ENCODE data around the gene PDHB.

Gene PDHB

DNA sequence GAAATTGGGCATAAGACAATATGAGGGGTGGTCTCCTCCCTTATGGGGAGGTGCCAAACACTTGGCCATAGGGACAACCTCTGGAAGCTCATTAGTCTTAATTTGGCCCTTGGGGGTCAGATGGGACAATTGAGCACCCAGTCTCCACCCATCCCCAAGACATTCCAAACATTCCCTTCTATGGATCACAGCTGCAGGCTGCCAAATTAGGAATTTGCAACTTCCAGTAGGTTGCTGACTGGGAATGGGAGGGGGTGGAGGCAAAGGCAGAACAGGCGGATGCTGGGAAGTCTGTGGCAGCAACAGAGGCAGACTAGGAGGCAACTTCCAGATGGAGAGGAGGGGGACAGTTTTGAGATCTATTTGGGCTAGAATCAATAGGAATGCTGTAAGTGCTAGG is 1.4 kb upstream of the PDHB start:
- DNase-seq: no peak

DNA sequence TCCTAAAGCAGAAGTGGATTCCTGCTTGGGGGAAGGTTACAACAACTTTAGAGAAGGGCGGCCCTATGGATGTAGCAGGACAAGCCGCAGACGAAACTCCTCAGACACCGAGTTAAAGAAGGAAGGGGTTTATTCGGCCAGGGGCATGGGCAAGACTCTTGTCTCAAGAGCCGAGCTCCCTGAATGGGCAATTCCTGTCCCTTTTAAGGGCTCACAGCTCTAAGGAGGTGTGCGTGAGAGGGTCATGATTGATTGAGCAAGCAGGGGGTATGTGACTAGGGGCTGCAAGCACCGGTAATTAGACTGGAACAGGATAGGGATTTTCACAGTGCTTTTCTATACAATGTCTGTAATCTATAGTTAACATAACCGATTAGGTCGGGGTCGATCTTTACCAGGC is 879 bp upstream of the PDHB start:
- no peak for DNase-seq

DNA sequence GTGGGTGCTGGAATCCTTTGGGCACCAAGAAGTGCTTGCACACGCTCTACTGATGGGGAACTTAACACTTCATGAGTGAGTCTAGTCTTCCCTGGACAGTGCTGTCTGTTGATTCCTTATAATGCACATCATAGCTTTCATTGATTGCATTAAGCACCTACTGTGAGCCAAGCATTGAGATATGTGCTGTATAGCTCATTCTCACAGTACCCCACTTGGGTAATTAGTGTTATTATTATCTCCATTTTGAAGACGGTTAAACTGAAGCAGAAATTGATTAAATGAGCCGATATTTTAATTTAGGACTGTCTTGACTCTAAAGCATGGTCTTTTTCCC is 504 bp upstream of the PDHB start:
- no peak for DNase-seq

DNA sequence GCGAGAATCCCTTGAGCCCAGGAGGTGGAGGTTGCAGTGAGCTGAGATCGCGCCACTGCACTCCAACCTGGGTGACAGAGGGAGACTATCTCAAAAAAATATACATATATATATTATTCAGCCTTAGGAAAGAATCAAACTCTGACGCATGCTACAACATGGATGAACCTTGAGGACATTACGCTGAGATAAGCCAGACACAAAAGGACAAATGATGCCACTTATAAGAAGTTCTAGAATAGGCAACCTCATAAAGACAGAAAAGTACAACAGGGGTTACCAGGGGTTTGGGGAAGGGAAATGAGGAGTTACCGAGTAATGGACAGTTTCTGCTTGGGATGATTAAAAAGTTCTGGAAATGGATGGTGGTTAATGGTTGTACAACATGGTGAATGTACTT is 727 bp downstream of the PDHB start:
- DNase-seq: no peak

DNA sequence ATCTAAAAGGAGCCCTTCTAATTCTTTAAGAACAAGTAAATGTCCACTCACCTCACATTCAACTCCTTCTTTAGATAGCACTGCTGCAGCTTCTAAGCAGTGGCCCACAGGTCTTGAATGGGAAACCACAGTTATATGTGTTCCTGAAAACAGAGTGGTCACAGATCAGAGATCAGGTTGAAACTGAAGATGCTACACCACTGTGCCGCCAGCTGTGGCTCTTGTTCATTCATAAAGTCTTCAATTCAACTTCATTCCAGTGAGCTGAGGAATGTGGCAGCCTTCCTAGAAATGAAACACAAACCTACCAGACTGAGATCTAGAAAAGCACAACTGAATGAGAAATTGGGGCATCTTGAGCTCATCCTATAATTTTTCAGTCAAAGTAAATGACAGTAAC is 4.0 kb downstream of the PDHB start:
- no peak for DNase-seq

DNA sequence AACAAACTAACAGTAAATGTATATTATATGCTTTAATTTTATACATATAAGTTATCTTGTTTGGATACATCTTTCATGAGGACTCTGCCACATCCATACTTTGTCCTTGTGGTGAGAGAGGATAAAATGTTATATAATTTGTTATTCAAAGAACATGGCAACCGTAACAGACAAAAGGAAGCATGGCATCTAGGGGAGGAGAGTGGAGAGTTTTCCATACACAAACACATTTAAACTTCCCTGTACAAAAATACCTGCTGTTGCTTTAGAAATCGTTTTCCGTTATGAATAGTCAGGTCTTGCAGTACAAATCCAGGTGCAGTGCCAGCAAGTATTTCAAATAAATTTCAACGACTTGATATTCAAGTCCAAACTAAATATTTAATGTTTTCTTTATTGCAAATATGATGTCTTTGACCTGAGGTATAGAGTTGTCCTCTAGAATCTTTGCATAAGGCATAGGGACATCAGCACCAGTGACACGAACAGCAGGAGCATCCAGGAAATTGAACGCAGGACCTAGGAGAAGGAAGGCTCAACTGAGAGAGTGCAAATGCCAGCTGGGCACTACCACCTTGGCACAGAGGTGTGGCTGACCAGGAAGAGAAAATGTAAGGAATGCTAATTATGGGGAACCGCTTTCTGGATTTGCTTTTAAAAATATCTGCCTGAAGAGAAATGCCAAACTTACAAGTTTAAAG is 5.8 kb downstream of the PDHB start:
- no peak for DNase-seq

DNA sequence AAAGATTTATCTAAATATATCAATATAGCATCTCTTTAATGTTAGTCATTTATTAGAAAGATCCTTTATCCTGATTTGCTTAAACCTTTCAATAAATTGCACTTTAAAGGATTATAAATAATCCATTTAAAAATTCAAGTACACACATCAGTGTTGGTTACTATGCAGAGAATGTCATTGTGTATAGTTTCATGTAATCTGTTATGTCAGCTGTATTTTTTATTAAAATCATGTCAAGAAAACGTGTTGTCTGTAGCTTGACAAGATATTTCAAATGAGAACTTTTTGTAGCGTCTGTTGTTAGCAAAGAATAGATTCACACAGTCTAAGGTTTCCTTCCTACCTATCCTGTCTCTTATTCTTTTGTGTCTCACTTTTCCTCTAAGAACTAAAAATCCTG is 7.8 kb downstream of the PDHB start:
- DNase-seq: no peak

DNA sequence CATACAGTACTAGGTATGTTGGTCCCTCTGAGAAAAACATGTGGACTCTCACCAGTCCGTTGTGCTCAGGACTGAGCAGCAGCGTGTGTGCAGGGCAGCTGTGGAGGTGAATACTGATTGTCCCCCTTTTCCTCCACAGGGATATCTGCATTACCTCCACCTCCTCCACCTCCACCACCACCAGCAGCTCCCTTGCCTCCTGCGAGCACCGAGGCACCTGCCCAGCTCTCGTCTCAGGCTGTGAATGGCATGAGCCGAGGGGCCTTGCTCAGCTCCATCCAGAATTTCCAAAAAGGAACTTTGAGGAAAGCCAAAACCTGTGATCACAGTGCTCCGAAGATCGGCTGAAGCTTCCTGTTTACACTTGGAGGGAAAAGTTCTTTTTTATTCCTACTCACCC is 9.0 kb downstream of the PDHB start:
- no peak for DNase-seq

DNA sequence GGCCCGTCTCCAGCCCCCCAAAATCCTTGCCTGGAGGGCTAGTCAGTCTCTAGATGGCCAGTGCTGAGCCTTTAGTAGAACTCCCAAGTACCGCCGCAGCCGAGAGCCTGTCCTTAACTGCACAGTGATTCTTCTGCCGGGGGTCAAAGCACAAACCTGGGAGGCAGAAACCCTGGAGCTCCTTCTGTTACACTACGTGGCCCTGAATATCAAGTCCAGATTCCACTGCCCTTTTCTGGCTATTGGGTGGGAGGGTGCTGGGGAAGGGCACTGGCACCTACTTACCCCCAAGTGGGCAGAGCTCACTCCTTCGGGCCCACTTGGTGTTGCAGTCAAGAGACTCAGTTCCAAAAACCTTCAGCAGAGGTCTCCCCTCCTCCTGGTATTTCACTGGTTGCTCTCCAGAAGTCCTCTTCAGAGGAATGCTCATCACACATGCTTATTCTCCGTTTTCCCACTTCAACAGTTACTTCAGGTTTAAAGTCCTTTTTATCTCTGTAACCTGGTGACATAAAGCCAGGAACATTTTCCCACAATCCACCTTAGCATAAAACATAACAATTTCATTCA is 10.8 kb downstream of the PDHB start:
- DNase-seq: no peak

DNA sequence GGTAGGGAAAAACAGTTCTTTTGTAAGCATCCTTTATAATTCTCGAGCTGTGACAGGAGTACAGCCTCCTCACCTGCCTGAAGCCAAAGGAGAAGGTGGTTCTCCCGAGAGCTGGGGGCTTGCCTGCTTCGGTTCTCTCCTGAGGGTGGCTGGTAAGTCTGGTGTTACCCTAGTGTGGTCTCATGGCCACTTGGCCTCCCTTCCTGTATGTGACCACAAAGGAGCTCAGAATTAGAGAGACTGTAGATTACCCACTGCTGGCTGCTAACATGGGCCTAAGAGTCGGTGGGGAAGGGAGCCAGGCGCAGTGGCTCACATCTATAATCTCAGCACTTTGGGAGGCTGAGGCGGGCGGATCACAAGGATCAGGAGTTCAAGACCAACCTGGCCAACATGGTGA is 12.6 kb downstream of the PDHB start:
- DNase-seq: no peak

DNA sequence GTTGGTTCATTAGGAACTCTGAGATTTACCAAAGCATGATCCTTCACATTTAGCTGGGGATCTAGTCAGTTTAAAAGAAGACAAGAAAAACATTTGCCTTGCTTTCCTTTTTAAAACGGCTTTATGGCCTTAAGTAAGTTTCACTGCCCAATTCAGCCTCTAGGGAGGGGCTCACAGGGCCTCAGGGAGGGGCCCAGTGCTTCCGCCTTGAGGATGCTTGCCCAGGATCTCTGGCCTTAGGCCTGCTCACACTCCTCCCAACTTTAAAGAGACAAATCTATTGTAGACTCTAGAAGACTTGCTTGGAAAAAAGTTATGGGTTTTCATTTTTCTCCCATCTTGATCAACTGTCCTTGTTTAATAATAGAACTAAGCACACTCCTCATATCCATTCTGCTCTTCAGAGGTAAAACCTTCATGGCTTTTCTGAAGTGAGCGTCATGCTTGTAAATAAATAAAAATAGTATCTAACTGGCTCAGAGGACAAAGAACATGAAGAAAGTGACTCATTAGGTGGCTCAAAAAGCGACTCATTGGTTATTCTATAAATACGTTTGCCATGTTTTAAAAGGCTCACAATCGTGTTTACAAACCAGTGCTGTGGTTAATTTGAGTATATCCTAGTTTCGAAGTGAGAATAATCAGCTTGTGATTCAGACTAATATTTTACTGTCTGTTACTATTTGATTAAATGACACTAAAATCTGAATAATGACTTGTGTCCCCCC is 13.7 kb downstream of the PDHB start:
- no peak for DNase-seq

DNA sequence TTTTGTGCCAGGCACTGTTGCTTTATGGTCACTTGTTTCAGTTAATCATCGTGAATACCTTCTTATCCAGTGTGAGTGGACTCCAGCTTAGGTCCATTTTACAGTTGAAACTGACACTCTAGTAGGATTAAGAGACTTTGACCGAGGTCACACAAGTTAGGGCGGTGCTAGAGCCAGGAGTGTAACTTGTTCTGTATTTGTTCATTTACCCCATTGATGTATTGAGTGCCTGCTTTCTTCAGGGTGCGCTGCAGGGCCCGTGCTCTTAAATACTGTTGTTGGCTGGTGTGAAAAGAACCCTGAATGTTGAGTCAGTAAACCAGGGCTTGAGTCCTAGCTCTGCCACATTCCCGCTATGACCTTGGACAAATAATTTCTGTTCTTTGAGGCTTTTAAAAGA is 15.4 kb downstream of the PDHB start:
- DNase-seq: no peak

DNA sequence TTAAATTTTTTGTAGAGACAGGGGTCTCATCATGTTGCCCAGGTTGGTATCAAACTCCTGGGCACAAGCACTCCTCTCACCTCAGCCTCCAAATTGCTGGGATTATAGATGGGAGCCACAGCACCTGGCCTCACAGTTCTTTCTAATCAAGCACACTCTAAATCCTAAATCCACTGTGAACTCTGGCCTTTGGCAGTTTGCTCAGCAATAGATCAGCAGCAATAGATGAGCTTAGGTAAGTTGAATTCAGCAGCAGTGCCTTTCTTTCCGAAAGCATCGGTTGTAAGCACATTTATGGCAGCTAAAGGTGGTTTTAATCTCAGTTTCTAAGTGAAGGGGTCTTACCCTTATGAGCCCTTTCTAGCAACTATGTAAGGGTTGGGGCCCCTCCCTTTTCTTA is 16.6 kb downstream of the PDHB start:
- no peak for DNase-seq

DNA sequence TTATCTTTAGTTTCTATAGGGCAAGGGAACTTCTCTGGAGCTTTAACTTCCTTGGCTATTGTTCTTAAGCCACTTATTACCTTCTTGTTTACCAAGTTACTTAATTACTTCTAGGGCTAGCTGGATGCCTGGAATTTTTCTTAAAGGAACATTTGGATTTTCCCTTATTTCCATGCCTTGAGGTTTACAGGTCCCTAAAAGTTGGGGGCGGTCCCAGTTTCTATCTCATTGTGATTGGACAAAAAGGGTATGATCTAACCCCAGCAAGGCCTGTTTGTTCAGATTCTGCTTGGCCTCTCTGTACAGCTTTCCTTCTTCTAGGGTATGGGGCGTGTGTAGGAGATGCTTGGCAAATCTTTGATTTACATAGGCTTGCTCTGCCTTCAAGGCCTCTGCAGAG is 17.4 kb downstream of the PDHB start:
- no peak for DNase-seq

DNA sequence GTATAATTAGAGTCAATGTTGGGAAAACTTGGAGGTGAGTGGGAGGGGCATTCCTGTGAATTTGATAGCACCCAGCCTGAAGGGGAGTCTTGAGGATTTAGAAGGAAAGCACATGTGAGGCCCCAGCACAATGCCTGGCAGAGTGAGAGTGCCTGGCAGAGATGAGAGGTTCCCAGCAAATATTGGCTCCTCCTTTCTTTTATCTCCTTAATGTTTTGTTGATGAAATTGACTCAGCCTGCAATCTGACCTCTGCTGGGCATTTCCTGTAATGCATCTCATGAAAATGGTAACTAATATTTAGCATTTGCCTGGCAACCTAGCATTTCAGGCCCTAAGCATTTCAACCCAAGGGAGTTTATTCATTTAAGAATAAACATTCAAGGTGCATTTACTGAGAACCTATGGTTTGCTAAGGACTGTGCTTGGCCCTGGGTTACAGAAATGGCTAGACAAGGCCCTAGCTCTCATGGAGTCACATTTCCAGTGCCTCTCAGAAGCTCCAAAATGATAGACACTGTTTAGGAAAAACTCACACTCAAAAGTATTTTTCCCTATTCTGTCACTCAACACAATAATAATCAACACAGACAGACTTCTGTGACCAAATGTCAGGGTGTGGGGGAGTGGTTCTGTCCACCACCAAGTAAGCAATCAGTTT is 19.0 kb downstream of the PDHB start:
- peak; percentile 20 to 32 for DNase-seq

DNA sequence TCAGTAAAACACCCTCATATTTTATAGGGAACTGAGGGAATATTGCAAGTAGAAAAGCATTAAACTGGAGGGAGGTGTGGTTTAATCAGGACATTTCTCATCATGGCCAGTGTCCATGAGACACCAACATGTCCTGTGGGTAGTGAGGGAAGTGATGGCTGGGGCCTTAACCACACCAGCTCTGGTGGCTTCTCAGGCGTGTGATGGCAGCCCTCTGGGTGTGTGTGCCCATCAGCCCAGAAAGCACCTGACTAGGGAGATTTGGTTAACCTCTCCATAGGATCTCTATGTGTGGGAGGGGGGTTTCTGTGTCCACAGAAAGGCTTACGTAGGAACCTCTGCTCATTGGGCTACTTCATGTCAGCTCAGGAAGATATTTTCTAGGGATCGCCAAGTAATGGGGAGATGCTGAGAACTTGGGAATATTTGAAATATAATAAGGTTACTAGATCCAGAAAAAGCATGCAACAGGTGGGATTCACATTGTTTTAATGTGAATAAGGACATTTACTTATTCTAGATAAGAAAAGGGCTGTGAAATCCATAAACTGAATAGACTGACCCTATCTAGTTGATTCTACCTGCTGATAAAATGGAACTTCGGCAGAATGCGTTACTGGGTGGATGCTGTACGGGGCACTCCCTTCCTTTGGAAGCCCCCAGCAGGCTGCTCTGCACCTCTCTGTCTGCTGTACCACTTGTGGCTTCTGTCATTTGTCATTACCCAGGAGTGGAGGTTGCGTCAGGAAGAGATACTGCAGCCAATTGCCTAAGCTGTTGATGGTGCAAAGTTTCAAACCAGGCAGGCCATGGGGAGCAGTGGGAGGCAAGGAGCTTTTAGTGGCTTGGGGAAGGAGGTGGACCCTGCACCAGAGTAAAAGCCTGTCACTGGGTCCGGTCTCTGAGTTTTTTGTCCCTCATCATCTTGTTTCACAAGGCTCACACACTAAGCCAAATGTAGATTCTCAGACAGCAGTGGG is 21.5 kb downstream of the PDHB start:
- no peak for DNase-seq

DNA sequence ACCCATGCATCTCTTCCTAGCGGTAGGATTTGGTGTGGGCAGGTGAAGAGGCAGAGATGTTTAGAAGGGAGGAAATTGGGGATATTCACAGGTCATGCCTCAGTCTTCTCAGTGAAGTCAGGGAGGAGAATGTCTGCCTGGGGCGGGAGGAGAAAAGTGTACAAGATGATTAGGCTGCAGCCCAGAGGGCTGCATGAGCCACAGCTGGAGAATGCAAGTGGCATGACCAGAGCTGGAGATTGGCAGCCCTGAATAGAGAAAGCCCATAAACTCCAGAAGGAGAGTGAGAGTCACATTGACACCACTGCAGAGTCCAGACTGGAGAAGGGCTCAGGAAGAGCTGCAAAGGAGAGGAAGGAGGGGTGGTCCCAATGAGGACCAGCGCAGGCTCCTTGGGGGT is 22.6 kb downstream of the PDHB start:
- no peak for DNase-seq

DNA sequence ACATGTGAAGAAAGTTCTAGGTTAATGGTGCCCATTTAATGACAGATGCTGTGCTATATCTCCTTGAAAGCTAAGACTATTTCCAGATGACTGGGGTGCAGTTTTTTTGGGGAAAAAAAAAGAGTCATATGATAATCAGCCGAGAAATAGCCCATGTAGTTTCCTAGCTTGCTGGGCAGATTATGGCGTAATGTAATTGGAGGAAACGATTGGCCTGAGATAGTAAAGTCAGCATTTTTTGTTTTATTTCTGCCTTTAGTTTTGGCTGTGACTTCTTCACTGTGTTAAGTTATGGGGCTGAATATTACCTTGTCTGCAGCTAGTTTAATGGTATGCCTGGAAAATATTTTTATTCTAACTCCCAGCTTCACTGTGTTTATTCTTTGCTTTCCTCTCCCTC is 24.0 kb downstream of the PDHB start:
- no peak for DNase-seq

DNA sequence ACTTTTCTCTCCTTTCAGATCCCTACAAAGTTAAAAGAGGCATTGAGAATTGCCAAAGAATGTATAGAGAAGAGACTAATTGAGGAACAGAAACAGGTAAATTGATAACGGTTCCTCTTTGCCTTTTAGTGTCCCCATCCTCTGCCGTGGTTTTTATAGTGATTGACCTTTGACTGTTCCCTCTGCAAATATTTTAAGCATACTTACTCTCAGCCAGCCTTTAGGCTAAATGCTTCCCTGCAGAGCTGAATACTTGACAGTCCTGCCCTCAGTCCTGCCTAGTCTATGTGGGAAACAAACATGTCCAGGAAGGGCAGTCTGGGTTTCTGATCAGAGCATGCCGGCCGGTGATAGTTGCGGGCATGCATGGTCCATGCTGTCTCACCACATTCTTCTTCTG is 24.7 kb downstream of the PDHB start:
- no peak for DNase-seq

DNA sequence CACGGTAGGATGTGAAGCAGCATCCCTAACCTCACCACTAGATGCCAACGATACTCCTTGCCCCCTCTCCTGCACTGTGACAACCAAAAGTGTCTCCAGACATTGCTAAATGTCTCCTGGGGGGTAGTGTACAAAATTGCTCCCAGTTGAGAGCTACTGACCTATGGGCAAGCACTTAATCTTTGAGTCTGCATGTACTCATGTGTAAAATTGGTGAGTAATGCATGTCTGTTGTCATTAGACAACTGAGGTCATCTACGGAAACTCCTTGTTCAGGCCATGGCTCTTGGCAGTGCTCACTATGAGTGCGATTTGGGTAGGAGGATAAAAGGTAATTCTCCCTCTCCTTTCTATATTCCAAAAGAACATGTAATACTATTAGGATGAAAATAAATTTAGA is 29.2 kb downstream of the PDHB start:
- no peak for DNase-seq

DNA sequence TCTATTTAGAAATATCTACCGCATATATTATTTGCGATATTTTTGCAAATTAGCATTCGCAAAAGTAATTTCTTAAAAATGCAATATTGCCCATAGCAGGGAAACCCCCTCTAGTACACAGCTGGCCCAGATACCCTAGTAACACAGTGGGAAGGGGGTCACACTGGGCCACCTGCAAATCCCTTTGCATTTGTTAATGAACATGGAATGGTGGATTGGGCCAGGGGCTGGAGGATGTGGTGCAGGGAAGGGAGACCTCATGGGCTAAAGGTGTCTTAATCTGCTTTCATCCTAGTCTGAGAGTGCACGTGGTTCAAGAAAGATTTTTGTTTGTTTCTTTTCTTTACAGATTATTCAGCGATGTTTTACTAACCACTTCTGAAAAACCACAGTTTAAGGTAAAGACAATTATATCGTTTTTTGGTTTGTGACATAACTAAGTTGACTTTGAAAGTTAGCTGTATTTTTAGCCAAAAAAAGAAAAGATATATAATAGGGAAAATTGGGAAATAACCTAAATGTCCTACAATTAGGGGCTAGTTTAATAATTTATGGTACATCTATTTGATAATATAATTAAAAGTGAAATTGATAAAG is 30.0 kb downstream of the PDHB start:
- no peak for DNase-seq

DNA sequence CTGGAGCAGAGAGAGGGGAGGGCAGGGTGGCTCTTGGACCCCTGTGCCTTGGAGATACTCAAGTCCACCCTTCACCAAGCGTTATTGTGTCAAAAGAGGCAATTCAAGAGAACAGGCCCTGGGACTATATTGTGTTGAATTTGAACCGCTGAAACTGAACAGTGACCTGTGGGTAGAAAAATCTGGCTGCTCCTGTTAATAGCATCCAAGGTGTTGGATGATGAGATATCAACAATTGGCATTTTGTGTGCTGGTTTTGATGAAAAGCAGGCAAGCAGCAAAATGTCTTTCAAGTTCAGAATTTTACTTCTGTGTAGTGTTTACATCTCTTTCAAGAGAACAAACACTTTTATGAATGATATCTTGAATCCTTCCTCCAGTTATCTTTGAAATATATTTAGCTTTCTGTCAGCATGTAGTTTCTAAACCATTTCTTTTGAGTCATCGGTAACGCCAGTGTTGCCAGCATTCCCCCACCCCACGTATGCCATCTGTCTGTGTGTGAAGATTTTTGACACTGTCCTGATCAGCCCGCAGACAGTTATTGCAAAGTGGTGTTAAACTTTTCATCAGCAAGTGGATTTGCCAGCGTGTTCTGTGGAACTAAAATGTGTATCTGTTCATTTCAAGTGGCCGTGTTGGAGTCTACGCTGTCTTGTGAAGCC is 34.8 kb downstream of the PDHB start:
- no peak for DNase-seq

Measured in activated CD4-positive, alpha-beta T cell treated with anti-CD3 and anti-CD28 coated beads, Interleukin-2, amount 50 U/mL, for 4 hours (primary cell).